ENCODE results near the gene M1AP.

DNA sequence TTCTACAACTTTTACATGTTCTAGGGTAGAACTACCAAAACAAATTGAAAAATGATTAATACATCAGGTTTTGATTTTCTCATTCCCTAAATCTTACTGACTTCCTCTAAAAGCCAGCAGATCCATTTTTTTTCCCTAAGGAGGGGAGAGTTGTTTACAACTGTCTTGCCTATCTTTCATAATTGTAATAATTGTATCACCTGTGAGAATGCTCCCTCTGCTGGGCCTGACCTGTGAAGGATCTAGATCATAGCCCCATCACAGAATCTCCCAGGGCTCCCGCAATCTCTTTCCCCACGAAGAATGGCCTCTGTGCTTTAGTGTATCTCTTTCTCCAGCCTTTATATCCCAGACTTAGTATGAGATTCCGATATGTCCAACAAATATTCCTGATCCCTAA, 103.5 kb downstream of the M1AP start:
- TF ChIP-seq, protein P1, sequence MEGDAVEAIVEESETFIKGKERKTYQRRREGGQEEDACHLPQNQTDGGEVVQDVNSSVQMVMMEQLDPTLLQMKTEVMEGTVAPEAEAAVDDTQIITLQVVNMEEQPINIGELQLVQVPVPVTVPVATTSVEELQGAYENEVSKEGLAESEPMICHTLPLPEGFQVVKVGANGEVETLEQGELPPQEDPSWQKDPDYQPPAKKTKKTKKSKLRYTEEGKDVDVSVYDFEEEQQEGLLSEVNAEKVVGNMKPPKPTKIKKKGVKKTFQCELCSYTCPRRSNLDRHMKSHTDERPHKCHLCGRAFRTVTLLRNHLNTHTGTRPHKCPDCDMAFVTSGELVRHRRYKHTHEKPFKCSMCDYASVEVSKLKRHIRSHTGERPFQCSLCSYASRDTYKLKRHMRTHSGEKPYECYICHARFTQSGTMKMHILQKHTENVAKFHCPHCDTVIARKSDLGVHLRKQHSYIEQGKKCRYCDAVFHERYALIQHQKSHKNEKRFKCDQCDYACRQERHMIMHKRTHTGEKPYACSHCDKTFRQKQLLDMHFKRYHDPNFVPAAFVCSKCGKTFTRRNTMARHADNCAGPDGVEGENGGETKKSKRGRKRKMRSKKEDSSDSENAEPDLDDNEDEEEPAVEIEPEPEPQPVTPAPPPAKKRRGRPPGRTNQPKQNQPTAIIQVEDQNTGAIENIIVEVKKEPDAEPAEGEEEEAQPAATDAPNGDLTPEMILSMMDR (IDR thresholded peaks at IDR 0.05): peak; percentile 36
- TF ChIP-seq JUN (IDR thresholded peaks at IDR 0.05): no peak
